SK-N-SH treated with all-trans-retinoic acid at 6 μM for 48 hours (cell line): ENCODE data around the gene SF3B5.

Experiments
- ARNTL ChIP-seq: fragments of 450-650 bp; formaldehyde crosslinking; IDR thresholded peaks from 2 replicates; pipeline ENCODE4 v1.5.0; 2020; ENCODE audit warnings: low read depth, mild to moderate bottlenecking, moderate library complexity, borderline replicate concordance
- BACH2 ChIP-seq: fragments of 250-450 bp; sonication (Bioruptor Pico); IDR thresholded peaks from 2 replicates; pipeline ENCODE4 v1.9.0; 2021; ENCODE audit warnings: mild to moderate bottlenecking, borderline replicate concordance
- CSDC2 ChIP-seq: fragments of 250-450 bp; sonication (Bioruptor Pico); IDR thresholded peaks from 2 replicates; pipeline ENCODE4 v1.5.0; 2020; ENCODE audit warnings: mild to moderate bottlenecking, moderate library complexity
- ESRRG ChIP-seq: fragments of 250-450 bp; sonication (Bioruptor Pico); IDR thresholded peaks from 2 replicates; pipeline ENCODE4 v1.6.1; 2021; ENCODE audit warnings: mild to moderate bottlenecking
- ISL1 ChIP-seq: fragments of 250-450 bp; sonication (Bioruptor Pico); IDR thresholded peaks from 2 replicates; pipeline ENCODE4 v2.1.2; 2022; ENCODE audit warnings: mild to moderate bottlenecking, moderate library complexity
- PATZ1 ChIP-seq: fragments of 250-450 bp; sonication (Bioruptor Pico); IDR thresholded peaks from 2 replicates; pipeline ENCODE4 v1.8.0; 2020; ENCODE audit warnings: mild to moderate bottlenecking, moderate library complexity, borderline replicate concordance
- PPARA ChIP-seq: fragments of 250-450 bp; sonication (Bioruptor Pico); IDR thresholded peaks from 2 replicates; pipeline ENCODE4 v1.5.0; 2020; ENCODE audit warnings: mild to moderate bottlenecking, borderline replicate concordance
- RARB ChIP-seq: fragments of 250-450 bp; sonication (Bioruptor Pico); IDR thresholded peaks from 2 replicates; pipeline ENCODE4 v1.8.0; 2021; ENCODE audit warnings: mild to moderate bottlenecking, moderate library complexity
- TCF4 ChIP-seq: fragments of 250-450 bp; sonication (Bioruptor Pico); IDR thresholded peaks from 2 replicates; pipeline ENCODE4 v1.8.0; 2021; ENCODE audit warnings: mild to moderate bottlenecking, moderate library complexity, borderline replicate concordance
- TSHZ2 ChIP-seq: fragments of 250-450 bp; sonication (Bioruptor Pico); IDR thresholded peaks from 2 replicates; pipeline ENCODE4 v1.5.0; 2020; ENCODE audit warnings: mild to moderate bottlenecking, moderate library complexity
- ZFP3 ChIP-seq: fragments of 250-450 bp; sonication (Bioruptor Pico); IDR thresholded peaks from 2 replicates; pipeline ENCODE4 v1.5.0; 2020; ENCODE audit warnings: mild to moderate bottlenecking, moderate library complexity
- ZNF565 ChIP-seq: fragments of 450-650 bp; formaldehyde crosslinking; conservative IDR thresholded peaks from 2 replicates; pipeline ENCODE4 v1.5.0; 2020; ENCODE audit warnings: low read depth, mild to moderate bottlenecking, moderate library complexity
- ZNF8 ChIP-seq: fragments of 450-650 bp; formaldehyde crosslinking; IDR thresholded peaks from 2 replicates; pipeline ENCODE4 v1.5.0; 2020; ENCODE audit warnings: mild to moderate bottlenecking, moderate library complexity

- TF ChIP-seq ZFP3 (CRISPR knock-in tag) (no peak), ARNTL (CRISPR knock-in tag) (no peak), PATZ1 (no peak), ESRRG (CRISPR knock-in tag) (no peak), TSHZ2 (CRISPR knock-in tag) (no peak), RARB (CRISPR knock-in tag) (no peak), BACH2 (CRISPR knock-in tag) (no peak), ZNF8 (no peak), TCF4 (CRISPR knock-in tag) (no peak), CSDC2 (CRISPR knock-in tag) (no peak), ZNF565 (no peak), ISL1 (CRISPR knock-in tag) (no peak), PPARA (CRISPR knock-in tag) (no peak)
Observed at GRCh38 chr6:144144996-144145395, 49.6 kb upstream of the SF3B5 start.
